Smooth muscle cell (in vitro differentiated cells): ENCODE data around the gene GMCL1. TPM values are rescaled to one million over a fixed set of nuclear protein-coding genes. Genes with fewer than 3 reads are reported as not detected.
A peak's percentile ranks its signal among the peaks of the same experiment; 100 is the strongest.

ENCODE experiments used
- DNase-seq: peaks from one replicate; lab custom pipeline; 2025; ENCODE audit not compliant: unreplicated experiment; lab: John Stamatoyannopoulos, UW
- H2AFZ ChIP-seq: fragments of 200-600 bp; sonication (generic); 2 replicates; pipeline ENCODE4 v1.6.0; 2016; ENCODE audit warnings: antibody characterized with exemption, low read depth, mild to moderate bottlenecking
- H3F3A ChIP-seq: fragments of 200-600 bp; sonication (generic); 2 replicates; pipeline ENCODE4 v1.6.0; 2017; ENCODE audit warnings: antibody characterized with exemption, low read depth
- H3K27ac ChIP-seq: fragments of 200-600 bp; sonication (generic); 2 replicates; pipeline ENCODE4 v1.5.1; 2016; ENCODE audit warnings: low read depth, mild to moderate bottlenecking
- H3K27me3 ChIP-seq: fragments of 200-600 bp; sonication (generic); 2 replicates; pipeline ENCODE4 v1.6.1; 2016; ENCODE audit warnings: low read depth, mild to moderate bottlenecking
- H3K36me3 ChIP-seq: fragments of 200-600 bp; sonication (generic); 2 replicates; pipeline ENCODE4 v1.5.1; 2016; ENCODE audit warnings: low read depth
- H3K4me1 ChIP-seq: fragments of 200-600 bp; sonication (generic); 2 replicates; pipeline ENCODE4 v1.5.1; 2016; ENCODE audit warnings: low read depth
- H3K4me2 ChIP-seq: fragments of 200-600 bp; sonication (generic); 2 replicates; pipeline ENCODE4 v1.6.0; 2016; ENCODE audit warnings: mild to moderate bottlenecking
- H3K4me3 ChIP-seq: fragments of 200-600 bp; sonication (generic); 2 replicates; pipeline ENCODE4 v1.5.1; 2016; ENCODE audit warnings: mild to moderate bottlenecking
- H3K79me2 ChIP-seq: fragments of 200-600 bp; sonication (generic); 2 replicates; pipeline ENCODE4 v1.6.0; 2016; ENCODE audit warnings: low read depth, mild to moderate bottlenecking
- H3K9ac ChIP-seq: fragments of 200-600 bp; sonication (generic); 2 replicates; pipeline ENCODE4 v1.6.0; 2016; ENCODE audit warnings: low read depth
- H3K9me3 ChIP-seq: fragments of 200-600 bp; sonication (generic); replicated peaks from 2 replicates; pipeline ENCODE4 v1.5.1; 2016; ENCODE audit warnings: low read depth
- H4K20me1 ChIP-seq: fragments of 200-600 bp; sonication (generic); 2 replicates; pipeline ENCODE4 v1.6.0; 2016; ENCODE audit warnings: low read depth
- CTCF ChIP-seq: fragments of 200-600 bp; sonication (generic); IDR thresholded peaks from 2 replicates; pipeline ENCODE4 v1.5.1; 2017; ENCODE audit warnings: borderline replicate concordance, mild to moderate bottlenecking, antibody characterized with exemption; ENCODE audit not compliant: insufficient read depth, poor library complexity, severe bottlenecking
- WGBS: methylation state at CpG from one replicate; pipeline ENCODE4 v1.1.7; 2016; ENCODE audit warnings: low lambda C conversion rate; 5-methylcytosine and 5-hydroxymethylcytosine counted together
- polyA plus RNA-seq: library from polyadenylated mRNA; unstranded; fragments of >200 nt; fragmentation: Nextera tagmentation; extraction: Ambion mirVana; gene quantifications from 2 replicates; pipeline ENCODE4 v1.2.1, GENCODE V29; 2016
- total RNA-seq: library from RNA; depleted of rRNA; stranded (reverse); fragments of >200 nt; gene quantifications from 2 replicates; pipeline ENCODE4 v1.2.3, GENCODE V29; 2014

Gene GMCL1
- total and polyA plus RNA-seq, 2 experiments from 2014 or later = 10.4 to 10.6 TPM

- peak overlapping the region; percentile 90 for H3K4me2 ChIP-seq
- H4K20me1 ChIP-seq = no peaks in the 10 kb centered on the region
- peak overlapping the region; percentile 20 for H2AFZ ChIP-seq
- no peaks in the 10 kb centered on the region for H3K27me3 ChIP-seq
- H3K79me2 ChIP-seq = peaks cover 21% of the 10 kb centered on the region
- H3K9ac ChIP-seq = peak overlapping the region; percentile 89
- peak overlapping the region; percentile 59 for H3K4me3 ChIP-seq
- peaks cover 11% of the 10 kb centered on the region for H3F3A ChIP-seq
- H3K36me3 ChIP-seq = no peaks in the 10 kb centered on the region
- H3K27ac ChIP-seq = peak overlapping the region; percentile 95
- peak; percentile 97 for DNase-seq
- H3K4me1 ChIP-seq = peaks cover 14% of the 10 kb centered on the region
- H3K9me3 ChIP-seq = no peaks in the 10 kb centered on the region
- TF ChIP-seq CTCF = no peak
- under 1% methylated on average over 56 of the region's 56 CpGs for WGBS
These were observed 84.9 kb downstream of the GMCL1 start for GRCh38 chr2:69914164-69914949.

- WGBS = 4% methylated on average over 56 of the region's 81 CpGs
- peak within 1 kb of the TSS; percentile 100 for H3K4me2 ChIP-seq
- peak within 1 kb of the TSS; percentile 20 for H2AFZ ChIP-seq
- H3K4me1 ChIP-seq = peaks cover 14% of the 10 kb centered on the region
- TF ChIP-seq CTCF = no peak
- no peak for DNase-seq
- peaks cover 21% of the 10 kb centered on the region for H3K79me2 ChIP-seq
- H3K27ac ChIP-seq = peak within 1 kb of the TSS; percentile 95
- no peaks in the 10 kb centered on the region for H3K36me3 ChIP-seq
- no peaks in the 10 kb centered on the region for H3K9me3 ChIP-seq
- no peaks in the 10 kb centered on the region for H4K20me1 ChIP-seq
- H3K9ac ChIP-seq = peak within 1 kb of the TSS; percentile 95
- no peaks in the 10 kb centered on the region for H3K27me3 ChIP-seq
- peak within 1 kb of the TSS; percentile 97 for H3K4me3 ChIP-seq
- peaks cover 11% of the 10 kb centered on the region for H3F3A ChIP-seq
These were observed 85.8 kb downstream of the GMCL1 start, which contains the start of gene MXD1 for GRCh38 chr2:69914950-69915945. TSS of gene MXD1 (plus strand) at chr2:69915109. CDS start at chr2:69915331, 222 bp downstream.

GRCh38 chr2:69916106-69916505, 86.6 kb downstream of the GMCL1 start:
- no peaks in the 10 kb centered on the region for H4K20me1 ChIP-seq
- peak overlapping the region; percentile 97 for H3K4me3 ChIP-seq
- H3K36me3 ChIP-seq = peaks cover 3% of the 10 kb centered on the region
- H3K4me1 ChIP-seq = peaks cover 14% of the 10 kb centered on the region
- H3K27ac ChIP-seq = no peak overlapping the region
- DNase-seq = no peak
- WGBS = 62% methylated on average over 2 of the region's 2 CpGs
- no peak overlapping the region for H2AFZ ChIP-seq
- H3F3A ChIP-seq = peaks cover 7% of the 10 kb centered on the region
- H3K4me2 ChIP-seq = peak overlapping the region; percentile 100
- peak overlapping the region; percentile 95 for H3K9ac ChIP-seq
- H3K79me2 ChIP-seq = peaks cover 21% of the 10 kb centered on the region
- no peaks in the 10 kb centered on the region for H3K9me3 ChIP-seq
- no peaks in the 10 kb centered on the region for H3K27me3 ChIP-seq
- TF ChIP-seq CTCF = no peak
